ENCODE measurements around the gene LAMB4. TPM values are rescaled to one million over a fixed set of nuclear protein-coding genes. Genes with fewer than 3 reads are reported as not detected.

LAMB4 gene
- total and polyA plus RNA-seq, 2 of the 8 experiments (the other 6 are each of a cell fraction or from before 2014, with no cell fraction given), result not detected

DNA sequence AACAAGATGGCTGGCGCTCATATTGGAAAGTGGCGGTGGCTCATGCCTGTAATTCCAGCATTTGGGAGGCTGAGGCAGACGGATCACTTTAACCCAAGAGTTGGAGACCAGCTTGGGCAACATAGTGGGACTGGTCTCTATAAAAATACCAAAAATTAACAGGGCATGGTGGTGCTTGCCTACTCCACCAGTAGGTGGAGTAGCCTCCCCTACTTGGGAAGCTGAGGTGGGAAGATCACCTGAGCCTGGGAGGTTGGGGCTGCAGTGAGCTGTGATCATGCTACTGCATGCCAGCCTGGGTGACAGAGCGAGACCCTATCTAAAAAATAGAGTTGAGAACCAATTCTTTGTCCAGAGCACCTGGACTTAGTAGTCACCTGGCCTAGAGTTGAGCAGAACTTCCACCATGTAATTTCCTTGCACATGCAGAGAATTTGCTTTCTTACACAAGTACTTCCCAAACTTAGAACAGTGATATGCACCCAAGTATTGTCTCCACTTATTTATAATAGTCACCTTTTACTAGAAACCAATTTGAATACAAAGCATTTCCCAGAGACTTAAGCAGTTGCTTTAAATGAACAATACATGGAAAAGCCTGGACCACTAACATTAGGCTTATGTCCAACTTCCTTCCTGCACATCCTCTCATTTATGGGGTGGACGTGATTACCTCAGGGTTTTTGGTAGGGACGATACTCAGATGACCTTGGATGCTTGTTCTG is 15.9 kb downstream of the LAMB4 start:
- WGBS, 2 experiments (ENCODE audit: extremely low coverage in 1 of 2, insufficient coverage in 1 of 2, insufficient read length in 1 of 2, insufficient replicate concordance in 2 of 2, low coverage in 1 of 2, low lambda C conversion rate in 2 of 2, missing lambda C conversion rate in 1 of 2), result 50% methylated on average over 6 of the region's 6 CpGs; no CpG with 5 or more reads in 1 of the 2 experiments
- Histone ChIP-seq H3K27me3 (replicated peaks in 1 of 4; ENCODE audit: control insufficient read depth in 3 of 4, extremely low read depth in 1 of 4, insufficient read depth in 3 of 4, low read length in 3 of 4) (no peaks in the 10 kb centered on the region), H2AFZ (ENCODE audit: low read length) (no peak overlapping the region), H2BK120ac (replicated peaks; ENCODE audit: low read depth, low read length) (no peak overlapping the region), H3K14ac (ENCODE audit: insufficient read length) (no peak overlapping the region), H3K9me3 (ENCODE audit: insufficient read depth in 2 of 2, low read depth in 1 of 2, low read length in 1 of 2) (no peaks in the 10 kb centered on the region), H4K5ac (ENCODE audit: insufficient read length, low read depth, low read length) (no peak overlapping the region), H3K23ac (ENCODE audit: insufficient read length) (no peak overlapping the region), H3K4me1 (replicated peaks in 1 of 4; ENCODE audit: control insufficient read depth in 3 of 4, insufficient read depth in 4 of 4, low read length in 3 of 4) (no peaks in the 10 kb centered on the region), H3K79me1 (ENCODE audit: low read depth, low read length) (no peaks in the 10 kb centered on the region), H3K9ac (replicated peaks in 1 of 4; ENCODE audit: extremely low read depth in 1 of 4, low read depth in 3 of 4, low read length in 3 of 4) (no peak overlapping the region), H3K4ac (replicated peaks; ENCODE audit: insufficient read length, low read depth, low read length) (no peak overlapping the region), H4K91ac (replicated peaks; ENCODE audit: insufficient read length, low read length) (no peak overlapping the region), H3K27ac (ENCODE audit: low read depth, low read length) (no peak overlapping the region), H2BK20ac (ENCODE audit: low read length) (no peak overlapping the region), H3K56ac (replicated peaks; ENCODE audit: insufficient read length, low read depth, low read length) (no peak overlapping the region), H3K18ac (ENCODE audit: extremely low read depth, low read length) (no peak overlapping the region), H2AK5ac (ENCODE audit: low read depth, low read length) (no peak overlapping the region), H2BK12ac (ENCODE audit: low read depth, low read length) (no peak overlapping the region), H2BK5ac (ENCODE audit: low read depth, low read length) (no peak overlapping the region), H3K36me3 (ENCODE audit: control insufficient read depth in 2 of 4, insufficient read depth in 4 of 4, low read length in 3 of 4) (no peaks in the 10 kb centered on the region), H3K4me3 (ENCODE audit: extremely low read depth in 1 of 4, insufficient read depth in 2 of 4, low read depth in 3 of 4, low read length in 4 of 4) (no peak overlapping the region), H2BK15ac (ENCODE audit: low read length) (no peak overlapping the region), H3K23me2 (ENCODE audit: low read depth, low read length) (no peaks in the 10 kb centered on the region), H4K8ac (ENCODE audit: extremely low read depth, insufficient read depth, low read length) (no peak overlapping the region; the same call in 1 of the 2 replicates), H3K4me2 (ENCODE audit: insufficient read depth in 1 of 2, low read depth in 2 of 2, low read length in 2 of 2) (no peak overlapping the region), H3K79me2 (ENCODE audit: control insufficient read depth in 1 of 2, insufficient read depth in 2 of 2, low read length in 2 of 2) (no peaks in the 10 kb centered on the region), H4K20me1 (replicated peaks in 1 of 2; ENCODE audit: control insufficient read depth in 1 of 2, insufficient read depth in 2 of 2, low read length in 2 of 2) (no peaks in the 10 kb centered on the region)
- POLR2A ChIA-PET (ENCODE audit: partially characterized antibody), result no interaction called here
- DNase-seq (ENCODE audit: low read depth in 1 of 2, low spot score in 2 of 2) (peak; percentile 33 to 50), FAIRE-seq (peak; percentile 86)
- CTCF ChIA-PET (ENCODE audit: partially characterized antibody), result interaction anchor here (0.6 to 3.0 kb wide), 31 partner anchors 8 to 1449 kb away, joined by 3 to 61 read pairs (median 4); partner anchors contain the start of genes LAMB1 and LAMB4
- TF ChIP-seq EZH2 (IDR thresholded peaks at IDR 0.05; ENCODE audit: low read depth, low read length, severe bottlenecking), result no peak
- TF ChIP-seq RAD21 (IDR thresholded peaks at IDR 0.05 in 1 of 2, conservative IDR thresholded peaks at IDR 0.05 in 1 of 2; ENCODE audit: low read depth in 2 of 2, low read length in 2 of 2), result peak; percentile 85 to 91
- TF ChIP-seq, protein P1, sequence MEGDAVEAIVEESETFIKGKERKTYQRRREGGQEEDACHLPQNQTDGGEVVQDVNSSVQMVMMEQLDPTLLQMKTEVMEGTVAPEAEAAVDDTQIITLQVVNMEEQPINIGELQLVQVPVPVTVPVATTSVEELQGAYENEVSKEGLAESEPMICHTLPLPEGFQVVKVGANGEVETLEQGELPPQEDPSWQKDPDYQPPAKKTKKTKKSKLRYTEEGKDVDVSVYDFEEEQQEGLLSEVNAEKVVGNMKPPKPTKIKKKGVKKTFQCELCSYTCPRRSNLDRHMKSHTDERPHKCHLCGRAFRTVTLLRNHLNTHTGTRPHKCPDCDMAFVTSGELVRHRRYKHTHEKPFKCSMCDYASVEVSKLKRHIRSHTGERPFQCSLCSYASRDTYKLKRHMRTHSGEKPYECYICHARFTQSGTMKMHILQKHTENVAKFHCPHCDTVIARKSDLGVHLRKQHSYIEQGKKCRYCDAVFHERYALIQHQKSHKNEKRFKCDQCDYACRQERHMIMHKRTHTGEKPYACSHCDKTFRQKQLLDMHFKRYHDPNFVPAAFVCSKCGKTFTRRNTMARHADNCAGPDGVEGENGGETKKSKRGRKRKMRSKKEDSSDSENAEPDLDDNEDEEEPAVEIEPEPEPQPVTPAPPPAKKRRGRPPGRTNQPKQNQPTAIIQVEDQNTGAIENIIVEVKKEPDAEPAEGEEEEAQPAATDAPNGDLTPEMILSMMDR (IDR thresholded peaks at IDR 0.05; ENCODE audit: control extremely low read depth in 1 of 3, insufficient read depth in 1 of 3, low read depth in 1 of 3, low read length in 3 of 3), result peak; percentile 61 to 86 (median 84)

Measured in H1 (cell line).